Natural killer cell (primary cell): Measurements from ENCODE around the gene HMCN1. TPM values are rescaled to one million over a fixed set of nuclear protein-coding genes. Genes with fewer than 3 reads are reported as not detected.

Experiments used
- ATAC-seq, 3 donors: fragments of 150-1000 bp in 2 of 3; fragments of 200-7000 bp in 1 of 3; cut with Tn5 transposase; 1 replicate in 1 of 3; 2 replicates in 2 of 3; pipeline ENCODE4 v1.10.0; 2021; ENCODE audit warnings: mild to moderate bottlenecking in 2 of 3, moderate library complexity in 2 of 3
- DNase-seq, 2 donors: peaks; one replicate each; pipeline versions ENCODE4 v3.0.0 to v3.0.0-alpha.2; 2013 to 2021; ENCODE audit warnings: mixed read lengths in 1 of 2
- H3K27ac ChIP-seq: one replicate; pipeline ENCODE4 v1.5.1; 2013; ENCODE audit warnings: mild to moderate bottlenecking, low read length
- H3K27me3 ChIP-seq: one replicate; pipeline ENCODE4 v1.6.1; 2013; ENCODE audit warnings: low read length; ENCODE audit not compliant: control insufficient read depth, insufficient read depth
- H3K36me3 ChIP-seq: one replicate; pipeline ENCODE4 v1.6.1; 2013; ENCODE audit warnings: low read length; ENCODE audit not compliant: control insufficient read depth, insufficient read depth
- H3K4me1 ChIP-seq: one replicate; pipeline ENCODE4 v1.6.1; 2013; ENCODE audit warnings: low read length; ENCODE audit not compliant: control insufficient read depth, insufficient read depth
- H3K4me3 ChIP-seq: one replicate; pipeline ENCODE4 v1.5.1; 2013; ENCODE audit warnings: low read length
- H3K9me3 ChIP-seq: one replicate; pipeline ENCODE4 v1.6.1; 2013; ENCODE audit warnings: low read length; ENCODE audit not compliant: control insufficient read depth, insufficient read depth
- H3K27ac Mint-ChIP-seq, 2 donors: one replicate each; pipeline ENCODE4 v1.8.0; 2022; ENCODE audit warnings: mild to moderate bottlenecking in 2 of 2, mixed read lengths in 2 of 2, moderate library complexity in 1 of 2
- H3K27me3 Mint-ChIP-seq, 2 donors: one replicate each; pipeline ENCODE4 v1.8.0; 2022; ENCODE audit warnings: low read depth in 2 of 2, mixed read lengths in 2 of 2
- H3K36me3 Mint-ChIP-seq: one replicate; pipeline ENCODE4 v1.8.0; 2022; ENCODE audit warnings: mixed read lengths
- H3K4me1 Mint-ChIP-seq, 2 donors: one replicate each; pipeline ENCODE4 v1.8.0; 2022; ENCODE audit warnings: mixed read lengths in 2 of 2
- H3K4me3 Mint-ChIP-seq: one replicate; pipeline ENCODE4 v1.8.0; 2022; ENCODE audit warnings: mild to moderate bottlenecking, moderate library complexity, mixed read lengths
- H3K9me3 Mint-ChIP-seq, 2 donors: one replicate each; pipeline ENCODE4 v1.8.0; 2022; ENCODE audit warnings: mixed read lengths in 2 of 2
- WGBS: methylation state at CpG from one replicate; pipeline ENCODE4 v1.1.7; 2013; ENCODE audit warnings: missing lambda C conversion rate; ENCODE audit not compliant: insufficient coverage; 5-methylcytosine and 5-hydroxymethylcytosine counted together
- intact Hi-C: fragments of 100-400 bp; cut with micrococcal nuclease; formaldehyde crosslinking; loops from one replicate; pipeline ENCODE4 v1.14.2; 2022
- total RNA-seq, 4 donors: library from RNA; stranded (reverse); fragments of 120-200 nt in 1 of 4; gene quantifications; one replicate each; pipeline versions ENCODE4 v1.2.3 to v1.2.4, GENCODE V29; 2013 to 2022
- TF ChIP-seq, protein P1 (sequence below): fragments of 200-600 bp; IDR thresholded peaks from one replicate; pipeline ENCODE4 v1.8.0; 2022; ENCODE audit warnings: antibody characterized with exemption

The HMCN1 gene
- total RNA-seq, 3 donors from 2014 or later (not counting 1 experiment from before 2014, with no cell fraction given) = 0.02 to 0.45 (median 0.39) TPM

DNA sequence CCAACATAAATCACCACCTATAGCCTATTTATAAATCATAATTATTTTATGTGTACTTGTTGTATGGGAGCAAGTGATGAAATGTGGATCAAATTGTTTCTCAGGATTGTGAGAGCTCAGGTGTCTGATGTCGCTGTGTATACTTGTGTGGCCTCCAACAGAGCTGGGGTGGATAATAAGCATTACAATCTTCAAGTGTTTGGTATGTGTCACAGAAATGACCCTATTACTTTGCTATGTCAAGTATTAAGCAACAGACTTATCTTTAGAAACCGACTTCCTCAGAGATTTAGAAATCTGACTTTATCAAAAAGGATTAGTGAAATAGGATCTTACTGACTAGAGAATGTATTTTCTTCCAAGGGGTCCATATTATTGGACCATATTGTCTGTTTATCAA is 360.0 kb downstream of the HMCN1 start:
- WGBS = 73% methylated on average over 1 of the region's 2 CpGs
- no peak overlapping the region for H3K4me3 Mint-ChIP-seq
- Histone ChIP-seq H3K27ac (no peak overlapping the region), H3K4me3 (no peak overlapping the region), H3K9me3 (no peaks in the 10 kb centered on the region), H3K36me3 (no peaks in the 10 kb centered on the region), H3K27me3 (no peaks in the 10 kb centered on the region), H3K4me1 (no peaks in the 10 kb centered on the region)
- H3K27me3 Mint-ChIP-seq = no peaks in the 10 kb centered on the region
- intact Hi-C loops = no loop called here
- H3K4me1 Mint-ChIP-seq = no peaks in the 10 kb centered on the region
- H3K36me3 Mint-ChIP-seq = no peaks in the 10 kb centered on the region
- ATAC-seq = no peak
- peaks cover 0 to 4% of the 10 kb centered on the region in 2 donors for H3K9me3 Mint-ChIP-seq
- no peak for DNase-seq
- TF ChIP-seq, protein P1, sequence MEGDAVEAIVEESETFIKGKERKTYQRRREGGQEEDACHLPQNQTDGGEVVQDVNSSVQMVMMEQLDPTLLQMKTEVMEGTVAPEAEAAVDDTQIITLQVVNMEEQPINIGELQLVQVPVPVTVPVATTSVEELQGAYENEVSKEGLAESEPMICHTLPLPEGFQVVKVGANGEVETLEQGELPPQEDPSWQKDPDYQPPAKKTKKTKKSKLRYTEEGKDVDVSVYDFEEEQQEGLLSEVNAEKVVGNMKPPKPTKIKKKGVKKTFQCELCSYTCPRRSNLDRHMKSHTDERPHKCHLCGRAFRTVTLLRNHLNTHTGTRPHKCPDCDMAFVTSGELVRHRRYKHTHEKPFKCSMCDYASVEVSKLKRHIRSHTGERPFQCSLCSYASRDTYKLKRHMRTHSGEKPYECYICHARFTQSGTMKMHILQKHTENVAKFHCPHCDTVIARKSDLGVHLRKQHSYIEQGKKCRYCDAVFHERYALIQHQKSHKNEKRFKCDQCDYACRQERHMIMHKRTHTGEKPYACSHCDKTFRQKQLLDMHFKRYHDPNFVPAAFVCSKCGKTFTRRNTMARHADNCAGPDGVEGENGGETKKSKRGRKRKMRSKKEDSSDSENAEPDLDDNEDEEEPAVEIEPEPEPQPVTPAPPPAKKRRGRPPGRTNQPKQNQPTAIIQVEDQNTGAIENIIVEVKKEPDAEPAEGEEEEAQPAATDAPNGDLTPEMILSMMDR = no peak
- H3K27ac Mint-ChIP-seq = no peak overlapping the region

DNA sequence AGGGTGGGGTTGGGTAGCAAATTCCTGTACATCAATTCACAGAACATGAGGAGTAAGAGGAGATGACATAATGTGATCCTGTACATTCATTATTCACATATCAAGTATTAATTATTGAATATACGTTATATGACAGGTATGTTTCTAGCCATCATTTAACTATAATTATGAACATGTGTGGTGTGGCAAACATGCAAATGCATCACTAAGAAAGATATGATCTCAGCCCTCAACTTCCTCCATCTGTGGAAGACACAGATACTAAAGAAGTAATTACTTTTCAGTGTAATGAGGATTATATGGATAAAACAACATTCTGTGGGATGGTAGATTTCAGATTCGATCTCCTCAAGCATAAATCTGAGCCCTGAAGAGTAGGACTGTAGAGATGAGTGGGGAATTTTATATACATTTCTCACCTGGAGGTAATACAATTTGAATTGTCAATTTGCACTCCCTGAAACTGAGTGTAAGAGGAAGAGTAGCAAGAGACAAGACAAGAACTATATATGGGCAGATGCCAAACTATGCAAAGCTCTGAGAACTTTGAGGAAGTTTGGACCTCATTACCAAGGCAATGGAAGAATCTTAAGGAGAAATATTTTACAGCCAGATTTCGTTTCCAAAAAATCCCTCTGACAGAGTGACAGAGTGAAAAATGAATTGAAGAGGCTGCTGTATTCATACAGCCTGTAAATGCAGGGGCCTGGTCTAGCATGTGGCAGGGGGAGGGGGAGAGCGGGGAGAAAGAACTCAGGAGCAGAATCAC is 365.3 kb downstream of the HMCN1 start:
- no peaks in the 10 kb centered on the region for H3K27me3 ChIP-seq
- no peaks in the 10 kb centered on the region for H3K27me3 Mint-ChIP-seq
- intact Hi-C loops = no loop called here

DNA sequence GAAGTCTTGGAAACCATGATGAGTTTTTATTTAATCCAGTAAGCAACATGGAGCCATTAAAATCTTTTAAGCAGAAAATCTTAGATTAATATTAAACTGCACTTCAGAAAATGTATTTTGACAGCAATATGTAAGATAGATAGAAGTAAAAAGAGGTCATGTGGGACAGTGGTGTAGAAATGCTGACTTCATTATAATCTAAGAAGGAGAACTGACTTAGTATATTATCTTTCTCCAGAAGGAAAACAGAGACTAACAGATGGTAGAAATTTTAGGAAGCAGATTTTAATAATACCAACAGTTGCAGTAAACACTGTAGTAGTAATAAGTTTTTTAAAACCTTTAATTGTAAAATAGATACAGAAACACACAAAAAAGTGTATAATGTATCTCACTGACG is 367.9 kb downstream of the HMCN1 start:
- H3K9me3 ChIP-seq = no peaks in the 10 kb centered on the region
- DNase-seq = no peak
- Mint-ChIP-seq H3K4me1 (no peaks in the 10 kb centered on the region), H3K36me3 (no peaks in the 10 kb centered on the region), H3K9me3 (peaks cover 0 to 9% of the 10 kb centered on the region in 2 donors), H3K27me3 (no peaks in the 10 kb centered on the region), H3K27ac (no peak overlapping the region), H3K4me3 (no peak overlapping the region)
- intact Hi-C loops = no loop called here
- no peak overlapping the region for H3K4me3 ChIP-seq
- WGBS = no CpG with 5 or more reads among the region's 1 CpG
- H3K27ac ChIP-seq = no peak overlapping the region
- TF ChIP-seq, protein P1 = no peak
- H3K4me1 ChIP-seq = no peaks in the 10 kb centered on the region
- no peaks in the 10 kb centered on the region for H3K27me3 ChIP-seq
- no peaks in the 10 kb centered on the region for H3K36me3 ChIP-seq
- no peak for ATAC-seq

More for the DNA sequence above, 365.3 kb downstream of the HMCN1 start:
- Histone ChIP-seq H3K4me1 (no peaks in the 10 kb centered on the region), H3K27ac (no peak overlapping the region), H3K4me3 (no peak overlapping the region), H3K9me3 (no peaks in the 10 kb centered on the region), H3K36me3 (no peaks in the 10 kb centered on the region)
- H3K9me3 Mint-ChIP-seq = peaks cover 0 to 9% of the 10 kb centered on the region in 2 donors
- no peaks in the 10 kb centered on the region for H3K4me1 Mint-ChIP-seq
- no peaks in the 10 kb centered on the region for H3K36me3 Mint-ChIP-seq
- no peak for ATAC-seq
- no peak for DNase-seq
- H3K4me3 Mint-ChIP-seq = no peak overlapping the region
- no peak overlapping the region for H3K27ac Mint-ChIP-seq
- 70% methylated on average over 2 of the region's 4 CpGs for whole genome bisulfite sequencing
- TF ChIP-seq, protein P1 = no peak
